WERI-Rb-1 (cell line): Measurements from ENCODE around the gene CHST9.
A peak's percentile ranks its signal among the peaks of the same experiment; 100 is the strongest.

Experiments
- DNase-seq: peaks from one replicate; pipeline ENCODE4 v3.0.0-alpha.2; 2020
- H3K27ac ChIP-seq: fragments of 250-450 bp; sonication (Bioruptor Pico); 2 replicates; pipeline ENCODE4 v1.5.1; 2020; ENCODE audit warnings: mild to moderate bottlenecking, moderate library complexity
- H3K27me3 ChIP-seq: fragments of 250-450 bp; sonication (Bioruptor Pico); 2 replicates; pipeline ENCODE4 v1.5.1; 2021; ENCODE audit warnings: mild to moderate bottlenecking, low read depth, moderate library complexity; ENCODE audit not compliant: insufficient read depth, severe bottlenecking
- H3K36me3 ChIP-seq: fragments of 250-450 bp; sonication (Bioruptor Pico); 2 replicates; pipeline ENCODE4 v1.5.1; 2020; ENCODE audit warnings: mild to moderate bottlenecking, moderate library complexity
- H3K4me3 ChIP-seq: 2 replicates; pipeline ENCODE4 v1.5.1; 2011; ENCODE audit warnings: low read depth, mild to moderate bottlenecking, control low read depth, low read length
- H3K9me3 ChIP-seq: fragments of 250-450 bp; sonication (Bioruptor Pico); 2 replicates; pipeline ENCODE4 v1.5.1; 2021; ENCODE audit warnings: mild to moderate bottlenecking, moderate library complexity; ENCODE audit not compliant: severe bottlenecking
- CTCF ChIP-seq: IDR thresholded peaks from 2 replicates; pipeline ENCODE4 v1.5.1; 2011; ENCODE audit warnings: low read depth, mild to moderate bottlenecking, control low read depth, inconsistent platforms, low read length

CHST9 gene

GRCh38 chr18:27022477-27022876 lies 162.6 kb downstream of the CHST9 start:
- Histone ChIP-seq H3K4me3 (no peak overlapping the region), H3K27me3 (no peaks in the 10 kb centered on the region), H3K36me3 (no peaks in the 10 kb centered on the region), H3K9me3 (no peaks in the 10 kb centered on the region), H3K27ac (no peak overlapping the region)
- no peak for DNase-seq
- no peak for TF ChIP-seq CTCF

- Histone ChIP-seq H3K9me3 (no peaks in the 10 kb centered on the region), H3K4me3 (no peak overlapping the region), H3K27me3 (no peaks in the 10 kb centered on the region), H3K27ac (no peak overlapping the region), H3K36me3 (no peaks in the 10 kb centered on the region)
- no peak for DNase-seq
- TF ChIP-seq CTCF = peak; percentile 58
These were observed 167.1 kb downstream of the CHST9 start for GRCh38 chr18:27017901-27018500.

GRCh38 chr18:27014841-27015240 lies 170.3 kb downstream of the CHST9 start:
- H3K27ac ChIP-seq = no peak overlapping the region
- no peak for TF ChIP-seq CTCF
- DNase-seq = no peak
- H3K36me3 ChIP-seq = no peaks in the 10 kb centered on the region
- no peaks in the 10 kb centered on the region for H3K9me3 ChIP-seq
- no peak overlapping the region for H3K4me3 ChIP-seq
- no peaks in the 10 kb centered on the region for H3K27me3 ChIP-seq

GRCh38 chr18:27010784-27011183 lies 174.3 kb downstream of the CHST9 start:
- TF ChIP-seq CTCF = no peak
- DNase-seq = no peak
- Histone ChIP-seq H3K27me3 (no peaks in the 10 kb centered on the region), H3K4me3 (no peak overlapping the region), H3K36me3 (no peaks in the 10 kb centered on the region), H3K27ac (no peak overlapping the region), H3K9me3 (no peaks in the 10 kb centered on the region)

GRCh38 chr18:27009293-27009692 lies 175.8 kb downstream of the CHST9 start:
- H3K9me3 ChIP-seq = no peaks in the 10 kb centered on the region
- H3K27me3 ChIP-seq = no peaks in the 10 kb centered on the region
- no peak for TF ChIP-seq CTCF
- DNase-seq = no peak
- H3K27ac ChIP-seq = no peak overlapping the region
- no peak overlapping the region for H3K4me3 ChIP-seq
- no peaks in the 10 kb centered on the region for H3K36me3 ChIP-seq

- DNase-seq = no peak
- Histone ChIP-seq H3K9me3 (no peaks in the 10 kb centered on the region), H3K27ac (no peak overlapping the region), H3K4me3 (no peak overlapping the region), H3K27me3 (no peaks in the 10 kb centered on the region), H3K36me3 (no peaks in the 10 kb centered on the region)
- no peak for TF ChIP-seq CTCF
These were observed 176.5 kb downstream of the CHST9 start for GRCh38 chr18:27008575-27008974.
